ENCODE data around the gene NEAT1. TPM values are rescaled to one million over a fixed set of nuclear protein-coding genes. Genes with fewer than 3 reads are reported as not detected.
"Not testable (repeated sequence)": the region's sequence is repeated elsewhere in the genome, so short reads cannot be mapped to it uniquely, and the experiment has no call there.

The NEAT1 gene
- polyA plus RNA-seq, 12 donors: 34.5 to 182 (median 65.4) TPM

- DNase-seq: no peak
Observed at GRCh38 chr11:65446446-65447277, 24.1 kb downstream of the NEAT1 start.

- no peak for DNase-seq
Observed at GRCh38 chr11:65448074-65448417, 25.4 kb downstream of the NEAT1 start.

GRCh38 chr11:65448418-65449105, 26.0 kb downstream of the NEAT1 start:
- DNase-seq: no peak

- DNase-seq: not testable (repeated sequence)
Observed at GRCh38 chr11:65451301-65451700, 28.7 kb downstream of the NEAT1 start.

GRCh38 chr11:65452259-65452658, 29.7 kb downstream of the NEAT1 start:
- not testable (repeated sequence) for DNase-seq

- DNase-seq: peak; percentile 63
Observed at GRCh38 chr11:65452806-65453490, 30.4 kb downstream of the NEAT1 start.

GRCh38 chr11:65454311-65454695, 31.7 kb downstream of the NEAT1 start:
- DNase-seq: no peak

GRCh38 chr11:65454696-65455456, 32.3 kb downstream of the NEAT1 start:
- peak; percentile 95 for DNase-seq

- no peak for DNase-seq
Observed at GRCh38 chr11:65456418-65456817, 33.8 kb downstream of the NEAT1 start.

- no peak for DNase-seq
Observed at GRCh38 chr11:65459552-65459951, 37.0 kb downstream of the NEAT1 start.

GRCh38 chr11:65465471-65465870, 42.9 kb downstream of the NEAT1 start:
- not testable (repeated sequence) for DNase-seq

- not testable (repeated sequence) for DNase-seq
Observed at GRCh38 chr11:65467306-65467705, 44.7 kb downstream of the NEAT1 start.

GRCh38 chr11:65468874-65469333, 46.3 kb downstream of the NEAT1 start:
- DNase-seq: no peak

GRCh38 chr11:65470433-65471049, 47.9 kb downstream of the NEAT1 start:
- no peak for DNase-seq

- no peak for DNase-seq
Observed at GRCh38 chr11:65471447-65471891, 48.9 kb downstream of the NEAT1 start.

GRCh38 chr11:65472588-65473277, 50.1 kb downstream of the NEAT1 start:
- not testable (repeated sequence) for DNase-seq

- DNase-seq: no peak
Observed at GRCh38 chr11:65473278-65473860, 50.8 kb downstream of the NEAT1 start.

- no peak for DNase-seq
Observed at GRCh38 chr11:65474864-65475263, 52.3 kb downstream of the NEAT1 start.

GRCh38 chr11:65476632-65477148, 54.1 kb downstream of the NEAT1 start:
- no peak for DNase-seq

Measured in muscle of arm (tissue), 12 donors.